SHP77 (cell line): ENCODE measurements around the gene PRPF6.
A peak's percentile ranks its signal among the peaks of the same experiment; 100 is the strongest.
"Not testable (repeated sequence)": the region's sequence is repeated elsewhere in the genome, so short reads cannot be mapped to it uniquely, and the experiment has no call there.

Source experiments
- DNase-seq, 2 experiments: peaks; one replicate each; lab custom pipeline; 2025; lab: John Stamatoyannopoulos, UW

The PRPF6 gene

DNA sequence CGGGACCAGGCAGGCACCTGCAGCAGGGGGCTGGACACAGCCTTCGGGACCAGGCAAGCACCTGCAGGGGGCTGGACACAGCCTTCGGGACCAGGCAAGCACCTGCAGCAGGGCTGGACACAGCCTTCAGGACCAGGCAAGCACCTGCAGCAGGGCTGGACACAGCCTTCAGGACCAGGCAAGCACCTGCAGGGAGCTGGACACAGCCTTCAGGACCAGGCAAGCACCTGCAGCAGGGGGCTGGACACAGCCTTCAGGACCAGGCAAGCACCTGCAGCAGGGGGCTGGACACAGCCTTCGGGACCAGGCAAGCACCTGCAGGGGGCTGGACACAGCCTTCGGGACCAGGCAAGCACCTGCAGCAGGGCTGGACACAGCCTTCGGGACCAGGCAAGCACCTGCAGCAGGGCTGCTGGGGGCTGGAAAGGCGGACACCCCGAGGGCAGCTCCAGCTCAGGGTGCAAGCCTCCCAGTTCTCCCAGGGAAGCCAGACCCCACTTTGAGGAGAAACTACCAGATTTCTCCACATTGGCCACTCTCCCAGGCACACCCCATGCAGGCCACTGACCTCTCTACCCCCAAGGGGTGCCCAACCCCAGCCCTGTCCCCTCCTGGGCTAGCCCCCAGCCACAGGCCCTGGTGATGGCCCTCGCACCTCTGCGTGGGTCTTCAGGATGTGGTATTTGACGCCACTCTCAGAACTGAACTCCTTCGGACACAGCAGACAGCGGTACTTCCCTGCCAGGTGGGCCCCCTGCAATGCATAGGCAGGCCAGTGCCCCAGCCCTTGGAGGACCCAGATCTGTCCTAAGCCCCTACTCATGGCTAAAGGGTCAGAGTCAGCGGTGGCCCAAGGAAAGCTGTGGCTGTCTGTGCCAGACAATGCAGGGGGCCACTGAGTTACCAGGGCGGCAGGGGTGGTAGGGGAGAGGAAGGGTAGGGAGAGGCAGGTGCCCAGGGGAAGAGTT is 20.0 kb upstream of the PRPF6 start:
- not testable (repeated sequence) for DNase-seq

DNA sequence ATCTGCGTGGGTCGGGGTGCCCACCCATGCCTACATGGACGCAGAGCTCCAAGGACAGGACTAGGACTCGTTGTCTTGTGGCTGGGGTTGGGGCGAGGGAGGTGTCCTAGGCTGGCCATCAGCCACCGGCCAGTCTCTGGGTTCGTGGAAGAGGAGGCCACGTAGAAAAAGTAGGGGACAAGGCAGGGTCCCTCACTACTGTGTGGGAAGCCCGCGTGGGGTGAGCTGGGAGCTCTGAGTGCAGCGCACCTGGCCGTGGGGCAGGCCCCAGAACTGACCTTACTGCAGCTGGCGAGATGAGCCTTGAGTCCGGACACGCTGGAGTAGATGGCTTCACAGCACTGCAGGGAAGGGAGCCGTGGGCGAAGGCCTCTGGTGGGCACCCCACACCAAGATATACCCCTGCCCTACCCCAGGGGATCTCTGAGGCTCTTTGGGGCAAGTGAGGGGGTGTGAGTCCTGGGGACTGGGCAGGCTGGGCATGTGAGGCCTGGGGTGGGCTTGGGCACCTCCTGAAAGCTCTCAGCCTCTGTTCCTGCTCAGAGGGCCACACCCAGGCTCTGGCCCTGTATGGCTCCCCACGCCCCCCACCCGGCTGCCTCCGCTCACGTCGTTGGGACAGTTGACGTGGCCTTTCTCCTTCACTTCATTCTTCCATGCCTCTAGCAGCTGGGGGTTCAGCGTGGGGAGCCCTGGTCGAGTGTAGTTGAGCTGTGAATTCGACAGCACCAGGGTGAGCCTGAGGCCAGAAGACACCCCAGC is 19.1 kb upstream of the PRPF6 start:
- DNase-seq: no peak

DNA sequence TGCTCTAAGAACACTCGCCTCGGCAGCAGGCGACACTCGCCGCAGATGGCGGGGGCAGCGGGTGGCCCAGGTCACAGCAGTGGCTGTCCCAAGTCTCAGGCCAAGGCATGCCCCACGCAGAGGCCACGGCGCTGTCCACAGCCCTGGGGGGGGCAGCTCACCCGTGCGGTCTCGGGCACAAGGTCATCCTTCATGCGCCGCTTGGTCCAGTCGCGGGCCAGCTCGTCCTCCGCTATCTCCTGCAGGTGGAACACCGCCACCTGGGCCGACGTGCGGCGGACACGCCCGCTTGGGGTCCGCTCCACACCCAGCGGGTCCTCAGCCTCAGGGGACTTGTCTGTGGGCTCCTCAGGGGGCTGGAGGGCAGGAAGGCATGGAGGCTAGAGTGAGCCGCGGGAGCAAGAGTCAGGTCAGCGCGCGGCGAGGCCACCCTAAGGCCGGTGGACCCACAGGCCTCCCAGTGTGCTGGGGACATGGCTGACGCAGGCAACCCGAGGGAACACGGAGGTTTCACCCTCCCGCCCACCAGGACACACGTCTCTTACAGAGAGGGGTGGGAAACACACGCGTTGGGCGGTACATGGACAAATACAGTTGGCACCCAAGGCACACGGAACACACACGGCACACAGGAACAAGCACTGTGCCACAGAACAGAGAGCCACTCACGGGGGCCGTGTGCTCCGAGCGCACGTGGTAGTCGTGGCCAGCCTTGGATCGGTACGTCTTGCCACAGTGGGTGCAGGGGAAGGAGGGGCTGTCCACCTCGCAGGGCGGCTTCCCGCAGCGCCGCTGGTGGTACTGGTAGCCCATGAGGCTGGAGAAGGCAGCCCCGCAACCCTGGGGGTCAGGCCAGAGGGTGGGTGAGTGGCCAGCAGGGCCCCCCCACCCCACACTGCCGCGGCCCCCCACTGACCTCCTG is 18.2 kb upstream of the PRPF6 start:
- DNase-seq: no peak

DNA sequence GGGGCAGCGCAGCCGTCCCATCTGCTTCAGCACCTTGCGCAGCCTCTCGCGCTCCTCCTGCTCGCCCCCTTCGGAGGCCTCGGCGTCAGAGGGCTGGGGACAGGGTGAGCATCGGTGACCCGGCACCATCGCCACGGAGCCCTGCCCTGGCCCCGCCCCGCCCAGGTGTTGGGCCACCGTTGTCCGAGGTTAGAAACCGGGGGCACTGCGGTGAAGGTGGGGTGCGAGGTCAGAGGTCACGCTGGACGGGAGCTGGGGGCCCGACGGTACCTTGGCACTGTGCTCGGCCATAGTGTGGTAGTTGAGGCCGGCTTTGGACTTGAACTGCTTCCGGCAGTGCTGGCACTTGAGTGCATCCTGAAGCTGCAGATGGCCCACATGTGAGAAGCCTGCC is 17.6 kb upstream of the PRPF6 start:
- no peak for DNase-seq

DNA sequence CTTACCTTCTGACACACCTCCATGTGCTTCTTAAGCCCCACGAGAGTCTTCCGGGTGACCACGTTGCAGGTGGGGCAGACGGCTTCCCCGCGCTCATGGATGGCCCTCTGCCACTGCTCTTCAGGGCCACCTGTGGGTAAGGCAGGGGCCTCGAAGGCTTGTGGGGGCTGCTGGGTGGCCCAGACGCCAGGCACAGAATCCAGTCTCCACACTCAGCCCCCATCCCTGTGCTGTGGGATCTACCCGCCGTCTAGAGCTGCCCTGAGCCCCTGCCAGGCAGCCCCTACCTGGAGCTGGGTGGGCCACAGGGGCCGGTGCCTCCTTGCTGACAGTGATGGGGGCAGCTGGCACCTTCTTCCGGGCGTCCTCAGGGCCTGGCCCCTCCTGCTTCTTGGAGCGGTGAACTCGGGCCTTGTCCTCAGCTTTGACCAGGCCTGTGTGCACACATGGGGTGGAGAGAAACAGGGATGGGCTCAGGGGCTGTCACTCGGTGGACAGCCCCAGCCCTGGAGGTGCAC is 17.1 kb upstream of the PRPF6 start:
- no peak for DNase-seq

DNA sequence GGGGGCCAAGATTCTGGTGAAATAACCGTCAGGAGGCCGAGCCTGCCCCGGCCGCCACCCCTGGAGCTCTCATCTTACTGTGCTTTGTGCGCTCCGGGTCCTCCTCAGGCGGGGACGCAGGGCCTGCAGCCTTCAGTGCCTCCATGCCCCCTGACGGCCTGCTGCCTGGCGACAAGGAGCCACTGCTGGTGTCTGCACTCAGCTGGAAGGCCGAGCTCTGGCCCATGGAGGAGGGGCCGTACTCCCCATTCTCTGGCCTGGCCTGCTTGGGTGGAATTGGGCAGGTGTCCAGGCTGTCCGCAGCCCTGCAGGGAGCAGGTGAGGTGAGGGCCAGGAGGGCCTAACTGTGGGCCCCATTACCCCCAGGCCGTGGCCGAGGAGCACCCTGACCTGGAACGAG is 16.5 kb upstream of the PRPF6 start:
- DNase-seq: no peak

DNA sequence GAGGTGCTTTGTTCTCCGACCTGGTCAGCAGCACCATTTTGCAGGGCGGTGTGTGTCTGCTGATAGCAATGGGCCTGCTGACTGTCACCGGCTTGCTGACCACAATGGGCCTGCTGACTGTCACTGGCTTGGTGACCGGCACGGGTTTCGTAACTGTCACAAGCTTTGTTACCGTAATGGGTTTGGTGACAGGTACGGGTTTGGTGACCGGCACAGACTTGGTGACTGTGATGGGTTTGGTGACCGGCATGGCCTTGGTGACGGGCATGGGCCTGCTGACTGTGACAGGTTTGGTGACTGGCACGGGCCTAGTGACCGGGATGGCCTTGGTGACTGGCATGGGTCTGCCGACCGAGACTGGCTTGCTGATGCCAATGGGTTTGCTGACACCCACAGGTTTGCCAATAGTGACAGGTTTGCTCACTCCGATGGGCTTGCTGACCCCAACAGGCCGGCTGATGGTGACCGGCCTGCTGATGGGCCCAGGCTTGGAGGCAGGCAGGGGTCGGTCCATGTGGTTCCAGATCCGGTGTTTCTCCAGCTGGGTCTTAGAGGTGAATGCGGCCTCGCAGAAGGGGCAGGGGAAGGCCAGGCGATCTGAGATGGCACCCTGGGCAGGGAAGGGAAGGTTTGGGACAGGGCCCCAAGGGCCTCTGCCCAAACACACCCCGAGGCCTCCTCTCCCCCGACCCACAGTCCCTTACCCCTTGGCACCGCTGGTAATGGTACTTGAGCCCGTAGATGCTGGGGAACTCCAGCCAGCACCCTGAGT is 14.6 kb upstream of the PRPF6 start:
- DNase-seq: no peak

DNA sequence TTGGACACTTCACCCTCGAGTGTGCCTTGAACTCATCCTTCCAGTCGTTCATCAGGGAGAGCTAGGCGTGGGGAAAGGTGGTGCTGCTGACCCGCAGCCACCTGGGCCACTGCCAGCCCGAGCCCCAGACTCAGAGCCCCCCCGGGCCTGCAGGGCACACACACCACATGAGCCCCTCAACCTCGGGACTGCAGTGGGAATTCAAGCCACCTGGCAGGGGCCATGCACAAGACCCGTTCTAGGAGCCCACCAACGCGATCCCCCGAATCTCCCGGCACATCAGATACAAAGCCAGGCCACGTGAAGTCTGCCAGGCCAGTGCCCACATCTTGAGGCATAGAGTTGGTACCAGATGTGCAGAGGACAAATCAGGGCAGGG is 14.0 kb upstream of the PRPF6 start:
- no peak for DNase-seq

DNA sequence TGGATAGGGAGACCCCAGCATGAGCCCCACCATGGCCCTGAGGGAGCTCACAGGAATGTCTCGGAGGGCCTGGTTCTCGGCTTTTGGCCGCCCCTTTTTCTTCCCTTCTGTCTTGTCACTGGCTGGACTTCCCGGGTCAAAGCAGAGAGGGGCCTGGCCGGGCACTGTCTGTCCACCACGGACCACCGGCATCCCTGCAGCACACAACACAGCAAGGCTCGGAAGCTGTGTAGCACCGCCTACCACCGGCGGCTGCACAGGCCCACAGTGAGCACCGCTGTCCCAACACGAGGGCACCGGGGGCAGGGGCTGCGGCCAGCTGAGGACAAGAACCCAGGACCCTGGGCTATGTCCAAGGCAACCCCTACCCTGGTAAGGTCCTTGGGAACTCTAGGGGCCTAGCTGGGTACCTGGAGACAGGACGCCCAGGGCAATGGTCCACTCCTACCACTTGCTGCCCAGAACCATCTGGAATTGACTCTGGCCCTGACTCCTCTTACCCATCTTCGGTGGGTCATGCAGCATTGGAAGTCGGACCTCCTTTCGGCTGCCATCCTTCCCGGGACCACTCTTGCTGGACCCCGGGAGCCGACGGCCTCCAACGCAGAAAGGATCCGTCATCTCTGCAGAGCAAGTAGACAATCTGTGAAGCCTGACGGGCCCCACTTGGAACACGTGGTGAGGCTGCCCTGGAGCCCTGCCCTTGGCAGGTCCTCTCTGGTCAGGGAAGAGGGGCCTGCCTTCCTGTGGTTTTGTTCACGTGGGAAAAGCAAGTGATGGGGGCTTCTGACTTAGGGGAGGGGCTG is 13.4 kb upstream of the PRPF6 start:
- DNase-seq: no peak

DNA sequence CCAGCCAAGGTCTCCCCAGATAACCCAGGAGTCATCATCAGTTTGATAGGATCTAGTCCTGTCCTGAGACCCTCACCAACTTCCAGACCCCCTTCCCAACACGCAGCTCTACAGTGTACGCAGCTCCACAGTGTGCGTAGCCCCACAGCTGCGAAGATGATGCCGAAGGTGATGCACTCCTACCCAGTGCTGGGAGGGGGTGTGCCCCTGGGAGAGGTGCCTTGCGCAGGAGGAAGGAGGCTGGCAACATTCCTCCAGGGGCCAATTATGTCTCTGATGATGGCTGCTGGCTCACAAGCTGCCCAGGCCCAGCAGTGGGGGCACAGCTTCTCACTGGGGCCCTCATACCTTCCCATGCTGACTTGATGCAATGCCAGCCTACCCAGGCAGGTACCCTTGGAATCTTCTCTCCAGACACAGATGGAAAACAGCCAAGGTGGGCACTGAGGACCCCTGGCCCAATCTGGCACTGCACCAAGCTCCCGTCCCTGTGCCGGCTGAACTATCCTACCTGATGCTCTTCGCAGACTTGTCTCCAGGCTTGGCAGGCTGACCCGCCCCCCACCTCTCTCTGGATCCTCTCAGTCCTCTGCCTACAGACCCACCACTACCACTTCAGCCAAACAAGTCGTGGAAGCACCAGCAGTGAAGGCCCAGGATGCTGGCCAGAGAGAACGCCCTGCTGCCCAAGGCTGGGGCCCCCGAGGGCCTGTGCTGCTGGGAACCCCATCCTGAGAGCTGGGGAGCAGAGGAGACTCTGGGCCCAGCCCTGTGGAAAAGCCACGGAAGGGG is 12.6 kb upstream of the PRPF6 start:
- no peak for DNase-seq

DNA sequence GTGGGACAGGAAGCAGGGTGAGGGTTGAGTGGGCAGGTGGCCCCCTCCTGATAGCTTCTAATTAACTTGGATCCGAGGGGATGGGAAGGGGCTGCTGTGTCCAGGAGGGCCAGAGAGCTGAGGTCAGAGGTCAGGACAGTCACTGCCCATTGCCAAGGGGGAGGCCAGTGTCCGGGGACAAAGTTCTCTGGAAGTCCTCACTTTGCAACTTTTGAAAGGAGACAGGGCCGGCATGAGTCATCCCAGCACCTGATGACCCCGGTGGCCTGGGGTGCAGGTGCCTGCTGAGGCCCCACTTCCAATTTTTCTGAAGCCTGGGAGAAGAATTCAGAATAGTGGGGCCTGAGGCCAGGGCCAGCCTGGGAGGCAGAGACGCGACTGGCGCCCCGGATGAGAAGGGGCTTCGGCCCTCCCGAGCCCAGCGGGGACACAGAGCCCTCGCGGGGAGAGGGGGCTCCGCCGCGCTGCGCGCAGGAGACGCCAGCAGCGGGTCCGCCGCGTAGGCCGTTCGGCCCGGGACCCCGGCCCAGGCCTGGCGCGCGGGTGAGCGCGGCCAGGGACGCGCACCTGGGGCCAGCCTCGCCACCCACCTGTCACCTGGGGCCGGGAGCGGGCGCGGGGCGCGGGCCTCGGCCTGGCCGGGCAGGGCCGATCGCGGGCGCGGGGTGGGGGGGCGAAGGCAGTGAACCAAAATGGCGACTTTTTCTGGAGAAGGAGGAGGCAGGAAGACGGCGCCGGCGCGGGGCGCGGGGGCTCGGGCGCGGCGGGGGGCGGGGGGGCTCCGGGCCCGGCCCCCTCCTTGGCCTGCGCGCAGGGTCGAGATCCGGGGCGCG is 11.8 kb upstream of the PRPF6 start:
- DNase-seq: no peak

DNA sequence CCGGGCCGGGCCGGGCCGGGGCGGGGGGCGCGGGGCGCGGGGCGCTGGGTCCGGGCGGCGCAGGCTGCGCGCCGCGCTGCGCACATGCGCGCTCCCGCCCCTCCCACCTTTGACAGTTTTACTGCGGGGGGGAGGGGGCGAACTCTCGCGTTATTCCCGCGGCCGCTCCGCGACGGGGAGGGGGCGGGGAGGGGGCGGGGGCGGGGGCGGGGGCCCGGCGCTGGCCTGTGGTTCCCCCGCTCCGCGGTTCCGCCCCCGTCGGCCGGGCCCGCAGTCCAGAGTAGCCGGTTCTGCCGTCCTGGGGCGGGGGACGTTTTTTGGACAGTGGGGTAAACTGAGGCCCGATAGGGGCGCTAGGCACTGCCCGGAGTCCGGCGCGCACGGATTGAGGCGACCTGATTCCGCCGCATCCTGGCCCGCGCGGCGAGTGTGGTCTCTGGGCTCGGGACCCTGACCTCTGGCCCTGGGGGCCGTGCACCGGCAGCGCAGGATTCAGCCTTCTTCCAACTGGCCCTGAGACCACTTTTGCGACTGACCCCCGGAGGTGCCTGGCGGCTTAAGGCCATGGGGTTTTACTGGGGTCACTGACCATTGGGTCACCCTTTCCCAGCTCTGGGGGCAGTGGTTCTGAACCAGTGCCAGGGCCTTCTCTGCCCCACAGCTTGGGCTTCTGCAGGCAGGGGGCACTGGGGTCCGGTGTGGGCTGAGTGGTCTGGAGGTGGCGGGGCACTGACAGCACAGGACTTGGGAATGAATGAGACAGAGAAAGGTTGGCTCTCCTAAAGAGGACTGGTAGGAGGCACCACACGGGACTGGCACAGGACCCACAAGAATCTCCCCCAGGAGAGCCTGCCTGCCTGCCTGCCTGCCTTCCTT is 10.9 kb upstream of the PRPF6 start, which contains the start of gene ZNF512B:
Gene ZNF512B (minus strand): TSS at position 93 of the 876 bp plus-strand sequence. CDS start 1,980 bp downstream, outside the sequence.
- DNase-seq: peak; percentile 64 to 72

DNA sequence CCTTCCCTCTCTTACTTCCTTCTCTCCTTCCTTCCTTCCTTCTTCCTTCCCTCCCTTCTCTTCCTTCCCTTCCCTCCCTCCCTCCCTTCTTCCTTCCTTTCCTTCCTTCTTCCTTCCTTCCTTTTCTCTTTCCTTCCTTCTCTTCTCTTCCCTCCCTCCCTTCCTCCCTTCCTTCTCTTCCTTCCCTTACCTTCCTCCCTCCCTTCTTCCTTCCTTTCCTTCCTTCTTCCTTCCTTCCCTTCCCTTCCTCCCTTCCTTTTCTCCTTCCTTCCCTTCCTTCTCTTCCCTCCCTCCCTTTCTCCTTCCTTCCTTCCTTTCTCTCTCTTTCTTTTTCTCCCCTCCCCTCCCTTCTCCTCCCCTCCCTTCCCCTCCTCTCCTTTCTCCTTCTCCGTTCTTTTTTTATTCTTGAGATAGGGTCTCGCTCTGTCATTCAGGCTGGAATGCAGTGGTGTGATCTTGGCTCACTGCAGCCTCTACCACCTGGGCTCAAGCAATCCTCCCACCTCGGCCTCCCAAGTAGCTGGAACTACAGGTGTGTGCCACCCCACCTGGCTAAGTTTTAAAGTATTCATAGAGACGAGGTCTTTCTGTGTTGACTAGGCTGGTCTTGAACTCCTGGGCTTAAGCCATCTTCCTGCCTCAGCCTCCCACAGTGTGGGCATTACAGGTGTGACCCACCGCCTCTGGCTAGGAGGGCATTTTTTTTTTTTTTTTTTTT is 10.1 kb upstream of the PRPF6 start:
- no peak for DNase-seq

DNA sequence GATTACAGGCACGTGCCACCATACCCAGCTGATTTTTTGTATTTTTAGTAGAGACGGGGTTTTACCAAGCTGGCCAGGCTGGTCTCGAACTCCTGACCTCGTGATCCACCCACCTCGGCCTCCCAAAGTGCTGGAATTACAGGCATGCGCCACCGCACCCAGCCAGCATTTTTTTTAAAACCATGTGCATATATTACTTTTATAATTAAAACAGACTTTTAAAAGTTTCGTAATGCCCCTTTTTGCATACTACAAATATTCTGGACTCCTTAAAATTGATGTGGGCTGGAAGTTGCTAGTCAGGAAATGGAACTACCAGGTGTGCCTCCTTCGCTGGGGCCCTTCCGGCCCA is 9.0 kb upstream of the PRPF6 start:
- not testable (repeated sequence) for DNase-seq

DNA sequence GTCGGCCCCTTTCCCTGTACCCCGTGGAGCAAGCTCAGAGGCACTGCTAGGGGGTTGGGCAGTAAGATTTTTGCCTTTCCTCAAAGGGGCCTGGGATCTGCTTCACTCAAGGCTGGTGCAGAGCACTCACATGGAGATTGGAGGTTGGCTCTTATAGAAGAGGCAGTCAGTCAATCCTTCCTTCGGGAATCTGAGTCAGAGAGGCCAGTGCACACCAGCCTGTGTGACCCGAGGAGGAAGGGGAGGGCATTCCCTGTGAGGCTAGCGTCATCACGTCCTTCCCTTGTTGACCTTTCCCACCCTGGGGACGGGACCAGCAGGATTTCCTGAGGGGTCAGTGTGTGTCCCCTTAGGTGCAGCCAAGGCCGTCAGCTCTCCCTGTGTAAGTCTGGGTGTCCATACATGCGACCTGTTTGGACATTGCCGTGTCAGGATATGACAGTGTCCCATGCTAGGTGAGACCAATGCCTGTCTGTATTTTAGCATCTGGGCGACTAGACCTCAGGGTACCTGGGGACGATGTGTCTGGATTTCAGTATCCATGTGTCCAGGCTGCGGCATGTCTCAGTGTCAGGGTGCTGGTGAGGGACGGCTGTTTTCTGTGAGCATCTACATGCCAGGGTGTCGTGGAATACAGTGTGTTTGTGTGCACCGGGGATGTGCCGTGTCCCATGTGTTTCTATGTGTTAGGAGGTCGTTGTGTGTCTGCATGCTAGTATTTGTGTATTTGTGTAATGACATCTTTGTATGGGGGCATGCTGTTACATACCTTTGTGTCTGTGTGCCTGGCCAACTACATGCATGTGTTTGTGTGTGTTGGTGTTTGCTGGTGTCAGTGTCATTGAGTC is 8.4 kb upstream of the PRPF6 start:
- DNase-seq: no peak

DNA sequence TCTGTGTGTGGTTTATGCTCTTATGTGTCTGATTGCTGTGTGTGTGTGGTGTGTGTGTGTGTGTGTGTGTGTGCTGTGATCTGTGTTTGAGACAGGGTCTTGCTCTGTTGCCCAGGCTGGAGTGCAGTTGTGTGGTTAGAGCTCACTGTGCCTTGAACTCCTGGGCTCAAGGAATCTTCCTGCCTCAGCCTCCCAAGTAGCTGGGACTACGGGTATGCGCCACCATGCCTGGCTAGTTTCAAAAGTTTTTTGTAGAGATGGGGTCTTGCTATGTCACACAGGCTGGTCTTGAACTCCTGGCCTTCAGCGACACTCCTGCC is 7.8 kb upstream of the PRPF6 start:
- no peak for DNase-seq
